SK-N-SH (cell line): ENCODE measurements around the gene WNK2. TPM values are rescaled to one million over a fixed set of nuclear protein-coding genes. Genes with fewer than 3 reads are reported as not detected.

Experiments
- CTCF ChIA-PET: fragments of 300-600, 350-600 bp; formaldehyde crosslinking; extraction: SDS; loops from one replicate; lab custom pipeline; 2021; lab: Yijun Ruan, JAX
- POLR2A ChIA-PET: fragments of 350-600 bp; sonication (Branson Sonifier 250); formaldehyde crosslinking; extraction: SDS; loops from one replicate; lab custom pipeline; 2020; ENCODE audit warnings: antibody characterized with exemption, inconsistent platforms; lab: Yijun Ruan, JAX
- DNase-seq: peaks from one replicate; pipeline ENCODE4 v3.0.0; 2012
- H2AFZ ChIP-seq: fragments of 200-600 bp; sonication (generic); 2 replicates; pipeline ENCODE4 v1.8.1; 2016; ENCODE audit warnings: antibody characterized with exemption, mild to moderate bottlenecking, low read depth
- H3F3A ChIP-seq: fragments of 200-600 bp; sonication (generic); replicated peaks from 2 replicates; pipeline ENCODE3; 2016; ENCODE audit warnings: antibody characterized with exemption, mild to moderate bottlenecking; ENCODE audit not compliant: insufficient read depth
- H3K27ac ChIP-seq, 2 experiments: fragments of 200-500 bp in 1 of 2; fragments of 200-600 bp in 1 of 2; sonication (Bioruptor generic) in 1 of 2; sonication (generic), shearing (Covaris generic) in 1 of 2; 2 replicates each; pipeline versions ENCODE4 v1.5.1 to v1.6.1; 2014 to 2016; ENCODE audit warnings: low read depth in 2 of 2, inconsistent platforms in 1 of 2, low read length in 1 of 2, mild to moderate bottlenecking in 1 of 2, mixed read lengths in 1 of 2
- H3K27me3 ChIP-seq: fragments of 200-600 bp; sonication (generic), shearing (Covaris generic); 2 replicates; pipeline ENCODE4 v1.6.1; 2016; ENCODE audit warnings: mixed run types; ENCODE audit not compliant: insufficient read depth
- H3K36me3 ChIP-seq, 2 experiments: fragments of 200-500 bp in 1 of 2; fragments of 200-600 bp in 1 of 2; sonication (Bioruptor generic) in 1 of 2; sonication (generic) in 1 of 2; replicated peaks in 1 of 2; 2 replicates each; pipeline versions ENCODE3 to v1.5.1; 2014 to 2016; ENCODE audit warnings: low read length in 1 of 2, mild to moderate bottlenecking in 1 of 2; ENCODE audit not compliant: insufficient read depth in 2 of 2, control insufficient read depth in 1 of 2
- H3K4me1 ChIP-seq, 2 experiments: fragments of 200-500 bp in 1 of 2; fragments of 200-600 bp in 1 of 2; sonication (Bioruptor generic) in 1 of 2; sonication (generic), shearing (Covaris generic) in 1 of 2; 2 replicates each; pipeline versions ENCODE4 v1.5.1 to v1.6.1; 2014 to 2016; ENCODE audit warnings: low read depth in 1 of 2, low read length in 1 of 2, mixed run types in 1 of 2; ENCODE audit not compliant: insufficient read depth in 2 of 2, control insufficient read depth in 1 of 2
- H3K4me2 ChIP-seq: fragments of 200-600 bp; sonication (generic), shearing (Covaris generic); 2 replicates; pipeline ENCODE4 v1.6.1; 2017; ENCODE audit warnings: mixed run types
- H3K4me3 ChIP-seq, 2 experiments: fragments of 200-500 bp in 1 of 2; fragments of 200-600 bp in 1 of 2; sonication (Bioruptor generic) in 1 of 2; sonication (generic), shearing (Covaris generic) in 1 of 2; 2 replicates each; pipeline versions ENCODE4 v1.5.1 to v1.8.1; 2014 to 2016; ENCODE audit warnings: low read depth in 2 of 2, inconsistent platforms in 1 of 2, low read length in 1 of 2, mild to moderate bottlenecking in 1 of 2, mixed read lengths in 1 of 2, moderate library complexity in 1 of 2
- H3K79me2 ChIP-seq: fragments of 200-600 bp; sonication (generic); 2 replicates; pipeline ENCODE4 v1.8.1; 2017; ENCODE audit warnings: mild to moderate bottlenecking; ENCODE audit not compliant: insufficient read depth
- H3K9ac ChIP-seq: fragments of 200-600 bp; sonication (generic); 2 replicates; pipeline ENCODE4 v1.6.1; 2017; ENCODE audit warnings: mixed run types
- H3K9me2 ChIP-seq: fragments of 200-600 bp; sonication (generic); 2 replicates; pipeline ENCODE4 v1.6.1; 2017; ENCODE audit warnings: mixed run types
- H3K9me3 ChIP-seq: fragments of 200-600 bp; sonication (generic); 2 replicates; pipeline ENCODE4 v1.6.1; 2017; ENCODE audit warnings: mixed run types, mild to moderate bottlenecking, moderate library complexity
- H4K20me1 ChIP-seq: fragments of 200-600 bp; sonication (generic); 2 replicates; pipeline ENCODE4 v1.6.1; 2017; ENCODE audit warnings: mild to moderate bottlenecking, mixed run types; ENCODE audit not compliant: insufficient read depth
- CHD2 ChIP-seq: fragments of 150-350 bp; IDR thresholded peaks from 2 replicates; pipeline ENCODE4 v1.6.1; 2018; ENCODE audit warnings: low read length; ENCODE audit not compliant: partially characterized antibody
- FOXJ3 ChIP-seq: sonication (generic); formaldehyde crosslinking; IDR thresholded peaks from 2 replicates; pipeline ENCODE4 v1.5.1; 2020; ENCODE audit warnings: mild to moderate bottlenecking, missing genetic modification reagents
- FOXM1 ChIP-seq: IDR thresholded peaks from 2 replicates; pipeline ENCODE4 v1.4.0; 2012; ENCODE audit warnings: low read depth, mild to moderate bottlenecking
- GATA2 ChIP-seq: sonication (generic); formaldehyde crosslinking; IDR thresholded peaks from 2 replicates; pipeline ENCODE4 v1.5.0; 2020; ENCODE audit warnings: mild to moderate bottlenecking, missing genetic modification reagents
- MAX ChIP-seq: IDR thresholded peaks from 2 replicates; pipeline ENCODE4 v1.4.0; 2012; ENCODE audit warnings: low read depth
- MEF2A ChIP-seq: IDR thresholded peaks from 2 replicates; pipeline ENCODE4 v1.4.0; 2012; ENCODE audit warnings: low read depth, borderline replicate concordance
- MXI1 ChIP-seq: IDR thresholded peaks from 2 replicates; pipeline ENCODE4 v1.6.1; 2012; ENCODE audit warnings: mild to moderate bottlenecking, low read depth, low read length, improper control_type of control experiment
- POLR2AphosphoS5 ChIP-seq: IDR thresholded peaks from 2 replicates; pipeline ENCODE4 v1.6.1; 2012; ENCODE audit warnings: low read depth, low read length
- RCOR1 ChIP-seq: fragments of 150-350 bp; IDR thresholded peaks from 2 replicates; pipeline ENCODE4 v1.6.1; 2017; ENCODE audit warnings: antibody characterized with exemption, low read length
- REST ChIP-seq: IDR thresholded peaks from 2 replicates; pipeline ENCODE4 v1.6.1; 2012; ENCODE audit warnings: mild to moderate bottlenecking, low read depth, low read length, moderate library complexity
- RXRA ChIP-seq: IDR thresholded peaks from 2 replicates; pipeline ENCODE4 v1.4.0; 2012; ENCODE audit warnings: low read depth, mild to moderate bottlenecking, borderline replicate concordance
- SMC3 ChIP-seq: IDR thresholded peaks from 2 replicates; pipeline ENCODE4 v1.6.1; 2012; ENCODE audit warnings: low read depth, low read length, improper control_type of control experiment
- TAF1 ChIP-seq: IDR thresholded peaks from 2 replicates; pipeline ENCODE4 v1.6.1; 2012; ENCODE audit warnings: low read depth, mild to moderate bottlenecking, low read length, moderate library complexity, borderline replicate concordance
- TEAD4 ChIP-seq: IDR thresholded peaks from 2 replicates; pipeline ENCODE4 v1.4.0; 2012; ENCODE audit warnings: mild to moderate bottlenecking, borderline replicate concordance; ENCODE audit not compliant: insufficient read depth
- USF2 ChIP-seq: fragments of 150-350 bp; IDR thresholded peaks from 2 replicates; pipeline ENCODE4 v1.6.1; 2017; ENCODE audit warnings: antibody characterized with exemption, low read length, low read depth, borderline replicate concordance
- YY1 ChIP-seq: IDR thresholded peaks from 2 replicates; pipeline ENCODE4 v1.4.0; 2012; ENCODE audit warnings: low read depth, mild to moderate bottlenecking
- ZBTB33 ChIP-seq: IDR thresholded peaks from 2 replicates; pipeline ENCODE4 v1.4.0; 2012; ENCODE audit warnings: low read depth, borderline replicate concordance
- WGBS: methylation state at CpG from one replicate; pipeline ENCODE4 v1.1.6; 2017; ENCODE audit warnings: low lambda C conversion rate; 5-methylcytosine and 5-hydroxymethylcytosine counted together
- polyA plus RNA-seq, 3 experiments: library from polyadenylated mRNA; depleted of rRNA; stranded (reverse); fragments of >200 nt; gene quantifications; 2 replicates each; pipeline ENCODE4 v1.2.3, GENCODE V29; 2012

The WNK2 gene
- polyA plus RNA-seq, 1 of the 3 experiments (the other 2 are of a cell fraction), result 0.12 TPM

GRCh38 chr9:93316726-93317494, 133.0 kb downstream of the WNK2 start:
- H4K20me1 ChIP-seq, result no peaks in the 10 kb centered on the region
- no peaks in the 10 kb centered on the region for H3K36me3 ChIP-seq
- H2AFZ ChIP-seq, result no peak overlapping the region
- H3K27me3 ChIP-seq, result no peaks in the 10 kb centered on the region
- H3K9ac ChIP-seq, result no peak overlapping the region
- H3K79me2 ChIP-seq, result no peaks in the 10 kb centered on the region
- no peaks in the 10 kb centered on the region for H3F3A ChIP-seq
- 65% methylated on average over 8 of the region's 12 CpGs for WGBS
- CTCF ChIA-PET, result interaction anchor here (1.2 to 2.7 kb wide), 4 partner anchors 9 to 208 kb away, joined by 3 to 10 read pairs (median 6); no protein-coding TSS in a partner anchor
- peaks cover 0 to 32% of the 10 kb centered on the region in 2 experiments; a peak in 1 of 4 replicates for H3K4me1 ChIP-seq
- no peak overlapping the region for H3K4me3 ChIP-seq
- TF ChIP-seq MXI1, result no peak
- TF ChIP-seq ZBTB33, result no peak
- TF ChIP-seq TAF1, result no peak
- TF ChIP-seq GATA2 (CRISPR knock-in tag), result no peak
- TF ChIP-seq REST, result no peak
- H3K27ac ChIP-seq, result no peak overlapping the region
- POLR2A ChIA-PET, result no interaction called here
- H3K4me2 ChIP-seq, result no peak overlapping the region
- H3K9me2 ChIP-seq, result no peaks in the 10 kb centered on the region
- no peak for DNase-seq
- no peaks in the 10 kb centered on the region for H3K9me3 ChIP-seq

- H3K9ac ChIP-seq, result no peak overlapping the region
- H3K9me3 ChIP-seq, result no peaks in the 10 kb centered on the region
- no peaks in the 10 kb centered on the region for H3K27me3 ChIP-seq
- CTCF ChIA-PET, result interaction anchor here (0.6 to 2.0 kb wide), 6 partner anchors 10 to 314 kb away, joined by 3 to 8 read pairs (median 3); no protein-coding TSS in a partner anchor
- DNase-seq, result no peak
- H3K36me3 ChIP-seq, result no peaks in the 10 kb centered on the region
- no peak overlapping the region; a peak in 1 of 4 replicates for H3K27ac ChIP-seq
- 79% methylated on average over 18 of the region's 30 CpGs for WGBS
- H3K4me3 ChIP-seq, result no peak overlapping the region
- no peaks in the 10 kb centered on the region for H3F3A ChIP-seq
- POLR2A ChIA-PET, result no interaction called here
- H2AFZ ChIP-seq, result no peak overlapping the region
- no peaks in the 10 kb centered on the region for H3K79me2 ChIP-seq
- H3K4me1 ChIP-seq, result peaks cover 0 to 32% of the 10 kb centered on the region in 2 experiments; a peak in 1 of 4 replicates
- H4K20me1 ChIP-seq, result no peaks in the 10 kb centered on the region
- no peak for TF ChIP-seq USF2
- no peak for TF ChIP-seq CHD2
- TF ChIP-seq POLR2AphosphoS5, result no peak
- TF ChIP-seq RXRA, result no peak
- no peak for TF ChIP-seq MEF2A
- no peak for TF ChIP-seq MAX
- no peak for TF ChIP-seq SMC3
- TF ChIP-seq RCOR1, result no peak
- TF ChIP-seq FOXM1, result no peak
- no peak for TF ChIP-seq TEAD4
- no peak for TF ChIP-seq GATA2 (CRISPR knock-in tag)
- TF ChIP-seq FOXJ3 (CRISPR knock-in tag), result no peak
- TF ChIP-seq MXI1, result no peak
- no peak for TF ChIP-seq TAF1
- TF ChIP-seq YY1, result no peak
- no peak overlapping the region for H3K4me2 ChIP-seq
- no peaks in the 10 kb centered on the region for H3K9me2 ChIP-seq
Measured at GRCh38 chr9:93317495-93318094, 133.7 kb downstream of the WNK2 start.
